ENCODE results near the gene EFNB2.

- TF ChIP-seq POLR2A (IDR thresholded peaks at IDR 0.05; ENCODE audit: extremely low read depth, insufficient read length): no peak
- TF ChIP-seq CTCF (IDR thresholded peaks at IDR 0.05; ENCODE audit: low read depth, low read length): no peak
- TF ChIP-seq, protein P1, sequence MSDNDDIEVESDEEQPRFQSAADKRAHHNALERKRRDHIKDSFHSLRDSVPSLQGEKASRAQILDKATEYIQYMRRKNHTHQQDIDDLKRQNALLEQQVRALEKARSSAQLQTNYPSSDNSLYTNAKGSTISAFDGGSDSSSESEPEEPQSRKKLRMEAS (IDR thresholded peaks at IDR 0.05; ENCODE audit: low read depth, low read length): no peak
- TF ChIP-seq MYC (IDR thresholded peaks at IDR 0.05; ENCODE audit: low read depth, low read length): no peak
These were observed 86.4 kb downstream of the EFNB2 start for GRCh38 chr13:106449096-106449495.

Measured in NB4 (cell line).